Amygdala (tissue), 56 donors: ENCODE data around the gene PLEKHA1.

Source experiments
- DNase-seq, 56 donors: peaks; one replicate each; lab custom pipeline; 2025; lab: John Stamatoyannopoulos, UW

The PLEKHA1 gene

DNA sequence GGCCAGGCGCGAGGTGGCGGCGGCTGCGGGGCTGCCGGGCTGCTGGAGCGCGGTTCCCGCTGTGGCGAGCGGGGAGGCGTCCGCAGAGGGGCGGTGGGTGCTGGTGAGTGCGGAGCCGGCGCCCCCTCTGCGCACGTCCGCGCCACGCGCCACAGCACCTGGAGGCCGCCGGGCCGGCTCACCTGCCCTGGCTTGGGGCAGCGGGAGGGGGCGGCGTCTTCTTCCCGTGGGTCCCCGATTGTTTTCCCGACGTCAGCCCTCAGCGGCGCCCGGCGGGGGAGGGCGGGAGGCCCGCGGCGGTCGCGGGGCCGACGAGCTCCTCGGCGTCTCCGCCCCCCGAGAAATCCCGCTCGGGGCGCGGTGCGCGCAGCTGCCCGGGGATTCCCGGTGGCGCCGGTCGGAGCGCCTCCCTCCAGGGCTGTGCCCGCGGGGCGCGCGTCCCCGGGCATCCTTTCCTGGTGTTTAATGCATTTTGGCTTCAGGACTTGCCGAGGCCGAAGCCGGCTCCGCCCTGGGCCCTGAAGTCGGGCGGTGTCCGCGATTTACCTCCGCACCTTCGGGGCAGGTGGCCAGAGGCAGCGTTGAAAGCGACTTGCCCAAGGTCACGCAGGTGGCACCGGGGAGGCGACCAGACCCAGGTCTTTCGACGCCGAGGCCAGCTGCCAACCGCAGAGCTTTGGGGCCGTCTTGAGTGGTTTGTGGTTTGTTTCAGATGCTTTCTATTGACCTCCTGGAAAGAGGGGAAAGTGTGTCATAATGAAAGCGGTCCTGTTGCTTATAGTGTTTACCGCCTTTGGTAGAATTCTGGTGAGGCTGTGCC is 561 bp downstream of the PLEKHA1 start:
- peak in 38 of 56 donors; percentile 13 to 76 (median 54) for DNase-seq

DNA sequence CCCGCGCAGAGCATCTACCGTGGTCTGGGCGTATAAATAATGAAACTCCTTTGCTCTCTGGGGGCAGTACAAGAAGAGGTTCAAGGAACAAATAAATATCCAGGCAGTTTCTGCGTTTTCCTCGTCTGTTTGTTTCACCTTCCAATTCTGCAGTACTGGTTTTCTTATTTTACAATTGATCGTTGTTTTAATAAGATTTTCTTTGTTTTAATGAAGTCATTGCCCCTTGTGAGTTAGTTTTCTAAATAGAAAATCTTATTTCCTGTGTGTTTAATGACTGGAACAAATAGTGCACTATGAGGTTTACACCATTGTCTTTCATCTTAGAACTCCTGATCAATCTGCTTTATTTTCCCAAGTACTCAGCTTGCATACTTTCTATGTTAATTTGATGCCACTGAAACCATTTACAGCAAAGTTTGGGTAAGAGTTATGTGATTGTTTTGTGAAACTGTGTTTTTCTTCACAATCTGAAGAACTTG is 1.2 kb downstream of the PLEKHA1 start:
- no peak for DNase-seq

DNA sequence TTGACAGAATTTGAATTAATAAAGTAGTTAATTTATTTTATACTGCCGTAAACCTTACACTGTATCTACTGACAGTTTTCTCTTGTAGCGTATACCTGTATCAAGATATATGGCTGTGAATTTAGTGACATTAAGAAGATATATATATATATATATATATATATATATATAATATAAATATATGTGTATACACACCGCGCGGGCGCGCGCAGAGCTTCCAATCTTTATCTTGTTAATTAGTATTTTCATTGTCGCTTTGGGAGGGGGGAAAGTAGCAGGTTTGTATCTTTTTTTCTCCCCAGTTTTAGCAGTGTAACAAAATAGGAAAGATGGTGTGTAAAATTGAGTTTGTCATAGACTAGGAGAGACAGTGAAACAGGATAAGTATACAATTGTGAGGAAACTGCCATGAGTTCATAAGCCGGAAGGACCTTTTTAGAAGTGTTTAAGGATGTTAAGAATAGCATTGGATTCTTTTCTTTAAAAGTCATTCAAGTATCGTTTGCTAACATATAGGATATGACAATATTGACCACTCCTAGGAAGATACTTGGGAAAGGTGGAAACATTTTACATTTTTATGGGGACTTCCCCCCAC is 2.0 kb downstream of the PLEKHA1 start:
- DNase-seq: no peak

DNA sequence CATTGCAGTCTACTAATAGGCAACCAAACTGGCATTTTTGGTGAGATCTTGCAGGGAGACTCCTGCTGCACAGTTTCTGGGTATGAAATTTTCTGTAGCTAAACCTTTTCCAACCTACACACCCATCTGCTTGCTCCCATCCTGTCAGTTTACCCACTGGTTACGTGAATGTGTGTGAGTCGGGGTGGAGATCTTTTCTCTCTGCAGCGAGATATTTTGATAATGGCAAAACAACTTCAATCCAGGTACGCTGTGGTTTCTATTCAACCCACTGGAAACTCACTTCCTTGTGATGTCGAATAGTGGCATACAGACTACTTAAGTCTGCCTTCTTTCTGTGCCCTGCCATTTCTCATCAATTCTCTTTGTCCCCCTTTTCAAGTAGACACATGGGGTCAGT is 4.5 kb downstream of the PLEKHA1 start:
- DNase-seq: no peak

DNA sequence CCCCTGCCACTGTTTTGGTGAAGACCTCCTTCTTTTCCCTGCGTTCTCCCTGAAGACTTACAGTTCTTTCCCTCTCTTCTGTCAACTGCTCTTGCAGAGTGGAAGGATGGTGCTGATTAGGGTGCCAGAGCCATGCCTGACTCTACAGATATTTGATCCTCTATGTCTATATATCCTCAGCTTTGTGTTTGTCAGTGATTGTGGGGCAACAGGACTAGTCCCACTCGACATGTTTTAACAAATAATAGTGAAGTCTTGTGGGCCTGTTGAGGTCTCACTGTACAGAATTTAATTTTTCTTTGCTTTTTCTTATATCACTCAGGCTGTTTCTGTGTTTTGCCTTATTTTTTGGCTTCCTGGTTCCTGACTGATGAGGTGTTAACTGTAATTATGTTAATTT is 5.0 kb downstream of the PLEKHA1 start:
- DNase-seq: no peak

DNA sequence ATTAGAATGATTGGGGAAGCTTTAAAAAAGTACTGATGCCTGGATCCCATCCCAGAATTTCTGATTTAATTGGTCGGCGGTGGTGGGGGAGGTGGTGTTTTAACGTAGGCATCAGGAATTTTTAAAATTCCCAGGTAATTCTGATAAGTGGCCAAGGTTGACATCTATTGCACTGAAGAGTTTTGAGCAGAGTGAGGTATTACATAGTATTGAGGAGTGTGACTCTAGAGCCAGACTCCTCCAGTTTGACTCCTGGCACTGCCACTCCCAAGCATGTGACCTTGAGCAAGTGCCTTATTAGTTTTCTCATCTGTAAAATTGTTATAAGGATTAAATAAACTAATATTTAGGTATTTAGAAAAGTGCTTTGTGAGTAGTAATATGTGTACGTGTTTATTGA is 6.2 kb downstream of the PLEKHA1 start:
- no peak for DNase-seq

DNA sequence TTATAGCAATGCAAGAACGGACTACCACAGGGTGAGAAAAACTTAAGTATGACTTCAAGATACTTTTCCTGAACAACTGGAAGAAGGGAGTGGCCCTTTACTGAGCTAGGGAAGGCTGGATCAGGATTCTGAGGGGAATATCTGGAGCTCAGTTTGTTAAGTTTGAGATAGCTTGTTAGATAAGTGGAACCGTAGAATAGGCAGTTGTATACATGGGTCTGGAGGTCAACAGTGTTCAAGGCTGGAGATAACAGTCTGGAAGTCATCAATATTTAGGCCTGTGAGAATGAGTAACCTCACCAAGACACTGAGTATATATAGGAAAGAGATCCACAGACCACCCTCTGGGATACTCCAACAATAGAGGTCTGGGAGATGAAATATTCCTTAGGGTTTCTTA is 7.2 kb downstream of the PLEKHA1 start:
- DNase-seq: no peak

DNA sequence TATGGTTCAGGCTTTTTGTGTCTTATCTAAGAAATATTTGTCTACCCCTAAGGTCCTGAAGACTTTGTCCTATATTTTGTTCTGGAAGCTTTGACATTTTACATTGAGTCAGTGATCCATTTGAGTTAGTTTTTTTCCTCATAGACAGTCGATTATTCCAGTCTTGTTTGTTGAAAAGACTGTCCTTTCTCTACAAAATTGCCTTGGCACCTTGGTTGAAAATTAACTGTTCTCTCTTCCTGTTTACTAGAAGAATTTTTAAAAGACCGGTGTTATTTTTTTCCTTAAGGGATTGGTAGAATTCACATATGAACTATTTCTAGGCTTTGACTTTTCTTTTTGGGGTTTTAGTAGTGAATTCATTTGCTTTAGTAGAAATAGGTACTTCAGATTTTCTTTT is 12.0 kb downstream of the PLEKHA1 start:
- DNase-seq: no peak

DNA sequence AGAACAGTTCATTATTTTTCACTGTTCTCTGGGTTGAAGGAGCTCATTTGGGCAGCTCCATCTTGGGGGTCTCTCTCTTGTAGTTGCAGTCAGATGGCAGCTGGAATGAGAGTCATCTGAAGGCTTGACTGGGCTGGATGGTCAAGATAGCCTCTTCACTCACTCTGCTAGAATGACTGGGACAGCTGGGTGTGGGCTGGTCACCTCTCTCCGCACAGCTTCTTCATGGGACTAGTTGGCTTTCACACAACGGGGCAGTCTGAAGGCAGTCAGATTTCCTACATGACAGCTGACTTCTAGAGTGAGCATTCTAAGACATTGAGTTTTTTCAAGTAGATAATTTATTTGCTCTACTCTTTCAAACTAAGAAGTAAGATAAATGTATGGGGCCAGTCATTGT is 13.1 kb downstream of the PLEKHA1 start:
- no peak for DNase-seq

DNA sequence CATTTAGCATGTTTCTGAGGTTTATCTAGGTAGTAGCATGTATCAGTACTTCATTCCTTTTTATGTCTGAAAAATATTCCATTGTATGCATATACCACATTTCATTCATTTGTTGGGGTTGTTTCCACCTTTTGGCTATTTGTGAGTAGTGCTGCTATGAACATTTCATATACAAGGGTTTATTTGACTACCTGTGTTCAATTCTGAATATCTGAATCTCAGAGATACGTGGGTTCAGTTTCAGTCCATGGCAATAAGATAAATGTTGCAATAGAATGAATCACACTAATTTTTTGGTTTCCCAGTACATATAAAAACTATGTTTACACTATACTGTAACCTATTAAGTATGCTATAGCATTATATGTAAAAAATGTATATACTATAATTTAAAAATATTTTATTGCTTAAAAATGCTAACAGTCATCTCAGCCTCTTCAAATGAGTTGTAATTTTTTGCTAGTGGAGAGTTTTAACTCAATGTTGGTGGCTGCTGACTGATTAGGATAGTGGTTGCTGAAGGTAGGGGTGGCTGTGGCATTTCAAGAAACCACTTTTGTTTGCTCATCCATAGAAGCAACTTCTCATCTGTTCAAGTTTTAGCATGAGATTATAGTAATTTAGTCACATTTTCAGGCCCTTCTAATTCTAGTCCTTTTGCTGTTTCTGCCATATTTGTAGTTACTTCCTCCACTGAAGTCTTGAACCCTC is 13.9 kb downstream of the PLEKHA1 start:
- DNase-seq: no peak

DNA sequence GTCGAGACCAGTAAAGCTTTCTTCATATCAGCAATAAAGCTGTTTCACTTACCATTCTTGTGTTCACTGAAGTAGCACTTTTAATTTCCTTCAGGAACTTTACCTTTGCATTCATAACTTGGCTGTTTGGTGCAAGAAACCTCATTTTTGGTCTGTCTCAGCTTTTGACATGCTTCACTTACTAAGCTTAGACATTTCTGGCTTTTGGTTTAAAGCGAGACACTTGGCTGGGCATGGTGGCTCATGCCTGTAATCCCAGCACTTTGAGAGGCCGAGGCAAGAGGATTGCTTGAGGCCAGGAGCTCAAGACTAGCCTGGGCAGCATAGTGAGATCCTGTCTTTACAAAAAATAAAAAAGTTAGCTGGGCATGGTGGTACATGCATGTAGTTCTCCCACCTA is 15.8 kb downstream of the PLEKHA1 start:
- no peak for DNase-seq

DNA sequence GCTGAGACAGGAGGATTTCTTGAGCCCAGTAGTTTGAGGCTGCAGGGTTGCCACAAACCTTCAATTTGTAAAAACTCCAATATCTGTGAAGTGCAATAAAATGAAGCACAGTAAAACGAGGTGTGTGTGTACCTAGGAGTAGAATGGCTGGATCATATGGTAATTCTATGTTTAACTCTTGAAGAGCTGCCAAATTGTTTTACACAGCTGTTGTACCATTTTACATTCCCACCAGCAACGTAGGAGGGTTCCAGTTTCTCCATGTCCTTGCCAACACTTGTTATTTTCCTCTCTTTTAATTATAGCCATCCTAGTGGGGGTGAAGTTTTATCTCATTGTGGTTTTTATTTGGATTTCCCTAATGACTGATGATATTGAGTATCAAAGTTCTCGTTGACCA is 16.2 kb downstream of the PLEKHA1 start:
- DNase-seq: no peak

DNA sequence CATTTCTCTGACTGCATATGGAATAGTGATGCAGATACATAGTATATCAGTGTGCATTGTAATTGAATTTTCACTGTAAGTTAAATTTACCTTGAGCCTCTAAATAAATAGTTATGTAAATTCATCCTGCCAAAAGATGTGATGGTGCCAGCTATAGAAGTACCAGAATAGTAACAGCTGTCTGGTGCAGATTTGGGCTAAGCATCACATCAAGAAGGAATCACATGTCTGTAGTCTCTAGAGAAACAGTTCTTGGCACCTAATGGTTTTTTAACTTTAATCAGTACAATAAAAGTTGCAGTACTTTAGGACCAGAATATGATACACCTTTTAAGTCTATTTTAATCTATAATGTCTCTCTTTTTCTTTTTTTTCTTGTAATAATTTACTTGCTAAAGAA is 17.4 kb downstream of the PLEKHA1 start:
- no peak for DNase-seq

DNA sequence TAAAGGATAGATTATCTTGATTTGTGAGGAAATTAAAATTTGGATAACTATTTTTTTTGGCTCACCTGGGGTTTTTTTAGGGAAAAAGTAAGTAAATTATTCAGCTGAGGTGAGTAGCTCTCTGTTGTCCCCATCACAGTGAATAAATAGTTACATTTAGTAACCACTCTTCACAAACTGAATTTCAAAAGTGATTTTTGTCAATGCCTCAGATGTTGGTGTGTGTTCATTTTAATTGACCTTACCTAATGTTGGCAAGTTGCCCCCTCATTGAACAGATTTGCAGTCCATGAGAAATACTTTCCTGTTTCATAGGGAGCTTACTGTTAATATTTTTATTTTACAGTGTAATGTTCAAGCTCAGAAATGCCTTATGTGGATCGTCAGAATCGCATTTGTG is 18.3 kb downstream of the PLEKHA1 start:
- no peak for DNase-seq

DNA sequence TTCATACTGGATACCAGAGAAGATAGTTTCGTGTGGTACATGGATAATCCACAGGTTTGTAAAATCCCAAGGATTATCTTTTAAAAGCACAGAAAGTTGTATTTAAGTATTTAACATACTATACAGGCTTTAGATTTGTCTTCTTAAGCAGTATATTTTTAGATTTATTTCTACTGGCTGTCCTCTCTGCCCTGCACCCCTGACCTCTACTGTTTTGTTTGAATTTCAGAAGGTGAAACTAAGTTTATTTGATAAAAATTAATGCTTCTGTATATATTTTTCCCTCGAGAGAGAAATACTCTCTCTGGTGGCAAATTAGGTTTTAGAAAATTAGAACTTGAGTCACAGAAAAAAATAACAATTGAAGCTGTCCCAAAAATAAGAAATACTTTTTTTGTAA is 18.8 kb downstream of the PLEKHA1 start:
- no peak for DNase-seq

DNA sequence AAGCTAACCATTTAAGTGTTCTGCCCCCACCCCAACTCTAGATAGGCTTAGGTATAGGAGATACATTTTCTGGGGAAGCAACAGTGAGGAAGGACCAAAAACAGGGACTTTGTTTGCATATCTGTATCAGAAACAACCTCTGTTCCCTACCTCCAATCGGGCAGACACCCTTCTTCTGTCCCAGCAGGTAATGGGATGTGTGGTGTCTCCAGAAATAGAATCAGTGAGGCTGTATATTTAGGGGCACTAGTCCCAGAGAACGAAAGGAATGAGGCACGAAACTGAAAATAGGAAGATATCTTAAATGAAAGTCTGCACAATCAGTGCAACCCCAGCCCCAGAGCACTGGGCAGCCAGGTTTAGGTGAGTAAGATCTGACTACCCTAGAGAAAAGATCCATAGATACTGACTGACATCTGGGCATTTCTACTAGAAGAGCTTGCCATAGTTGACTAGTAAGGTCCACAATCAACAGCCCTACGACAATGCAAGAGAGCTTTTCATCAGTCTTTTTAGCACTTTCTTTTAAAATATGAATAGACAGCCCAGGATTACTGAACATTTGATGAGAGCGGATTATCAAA is 28.1 kb downstream of the PLEKHA1 start:
- no peak for DNase-seq

DNA sequence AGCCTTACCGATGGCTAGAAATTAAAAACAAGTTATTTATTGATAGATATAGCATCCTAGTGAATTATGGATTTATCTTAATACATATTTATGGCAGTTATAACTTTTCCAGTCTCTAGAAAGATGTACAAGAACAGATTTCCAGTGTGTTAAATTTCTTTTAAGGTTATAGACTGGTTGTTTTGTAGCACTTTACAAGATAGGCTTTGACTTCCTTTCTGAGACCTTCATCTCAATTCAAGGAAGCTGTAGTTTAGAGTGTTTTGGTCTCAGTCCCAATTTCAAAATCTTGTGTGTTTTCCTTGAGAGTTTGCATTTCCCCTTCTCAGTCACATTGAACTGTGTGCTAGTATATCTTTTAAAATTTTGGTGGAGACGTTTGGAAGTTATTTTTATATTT is 30.1 kb downstream of the PLEKHA1 start:
- no peak for DNase-seq

DNA sequence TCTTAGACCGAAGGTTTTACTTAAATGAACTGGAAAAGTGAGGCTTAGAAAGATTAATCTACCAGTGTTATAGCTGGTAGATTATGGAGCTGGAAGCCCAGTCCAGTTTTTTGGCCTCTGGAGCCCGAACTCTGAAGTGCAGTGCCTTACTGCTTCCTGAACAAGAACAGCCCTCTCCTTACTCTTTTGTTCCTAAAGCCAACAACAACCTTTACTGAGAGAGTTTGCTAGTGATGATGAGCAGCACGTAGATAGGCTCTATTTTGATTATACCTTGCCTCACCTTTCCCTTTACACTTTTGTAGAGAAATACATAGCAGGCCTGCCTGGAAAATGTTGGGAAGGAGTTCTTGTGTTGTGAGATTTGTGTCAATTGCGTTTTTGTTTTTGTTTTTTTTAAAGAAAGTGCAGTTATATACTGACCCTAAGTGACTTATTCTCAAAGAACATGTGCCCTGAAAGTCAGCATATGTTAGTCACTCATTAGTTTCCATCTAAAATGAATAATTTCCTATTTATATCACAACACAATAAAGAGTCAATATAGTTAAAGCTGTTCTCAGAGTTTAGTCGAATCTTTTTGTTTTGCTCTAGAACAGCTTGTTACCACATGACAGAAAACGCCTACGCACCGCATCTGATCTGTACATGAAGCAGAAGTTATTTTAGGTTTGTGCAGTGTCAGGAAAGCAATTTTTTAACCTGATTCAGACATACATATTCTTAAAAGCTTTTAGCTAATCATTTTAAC is 33.0 kb downstream of the PLEKHA1 start:
- DNase-seq: peak in 21 of 56 donors; percentile 4 to 65 (median 31)

DNA sequence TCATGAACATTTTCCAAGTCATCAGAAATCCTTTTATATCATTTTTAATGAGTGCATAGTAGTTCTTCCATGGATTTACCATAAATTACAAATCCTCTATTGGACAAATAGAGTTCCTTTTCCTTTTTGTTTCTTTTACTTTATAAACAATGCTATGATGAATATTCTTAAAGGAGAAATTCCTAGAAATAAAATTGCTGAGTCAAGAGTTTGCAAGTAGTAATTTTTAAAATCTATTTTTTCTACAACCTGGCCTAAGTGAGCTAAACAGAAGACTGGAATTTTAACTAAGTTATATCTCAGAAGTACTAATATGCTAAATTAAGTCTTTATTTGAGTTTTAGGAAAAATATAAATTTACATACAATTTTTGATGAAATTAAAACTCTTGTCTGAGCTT is 38.8 kb downstream of the PLEKHA1 start:
- DNase-seq: no peak

DNA sequence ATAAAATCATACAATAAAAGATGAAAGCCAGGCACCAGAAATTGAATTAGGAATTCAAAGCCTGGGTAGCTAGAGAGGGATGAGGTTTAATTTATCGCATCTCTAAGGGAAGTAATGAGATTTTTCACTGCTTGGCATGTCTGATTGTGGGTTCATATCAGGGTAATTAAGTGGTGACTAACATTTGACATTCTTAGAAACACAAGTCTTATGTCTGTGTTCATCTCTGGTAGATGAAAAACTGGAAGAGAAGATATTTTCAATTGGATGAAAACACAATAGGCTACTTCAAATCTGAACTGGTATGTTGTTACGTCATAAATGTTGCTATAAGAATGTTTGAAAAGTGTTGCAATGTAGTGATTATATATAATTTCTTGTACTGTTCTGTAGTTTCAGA is 43.2 kb downstream of the PLEKHA1 start:
- DNase-seq: no peak

DNA sequence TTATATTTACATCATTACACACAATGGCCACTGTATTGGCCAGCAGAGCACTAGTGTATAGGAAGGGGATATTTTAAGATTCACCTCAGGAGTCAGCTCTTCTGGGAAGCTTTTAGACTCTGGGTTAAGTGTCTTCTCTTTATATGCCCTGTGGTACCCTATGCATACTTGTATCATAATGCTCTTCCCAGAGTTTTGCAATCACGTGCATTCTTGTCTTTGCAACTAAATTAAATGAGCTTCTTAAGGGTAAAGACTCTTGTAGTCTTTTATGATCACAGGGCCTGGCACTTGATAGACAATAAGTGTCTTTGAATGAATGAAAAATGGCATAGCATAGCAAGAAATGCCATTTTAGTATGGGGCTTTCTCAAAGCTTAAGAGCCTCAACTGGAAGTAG is 44.5 kb downstream of the PLEKHA1 start:
- no peak for DNase-seq
